GM18861 (cell line): ENCODE measurements around the gene ENTPD7.

Source experiments
- ATAC-seq: cut with Tn5 transposase; IDR thresholded peaks from one replicate; pipeline ENCODE4 v1.9.1; 2021; ENCODE audit not compliant: unreplicated experiment

ENTPD7 gene

DNA sequence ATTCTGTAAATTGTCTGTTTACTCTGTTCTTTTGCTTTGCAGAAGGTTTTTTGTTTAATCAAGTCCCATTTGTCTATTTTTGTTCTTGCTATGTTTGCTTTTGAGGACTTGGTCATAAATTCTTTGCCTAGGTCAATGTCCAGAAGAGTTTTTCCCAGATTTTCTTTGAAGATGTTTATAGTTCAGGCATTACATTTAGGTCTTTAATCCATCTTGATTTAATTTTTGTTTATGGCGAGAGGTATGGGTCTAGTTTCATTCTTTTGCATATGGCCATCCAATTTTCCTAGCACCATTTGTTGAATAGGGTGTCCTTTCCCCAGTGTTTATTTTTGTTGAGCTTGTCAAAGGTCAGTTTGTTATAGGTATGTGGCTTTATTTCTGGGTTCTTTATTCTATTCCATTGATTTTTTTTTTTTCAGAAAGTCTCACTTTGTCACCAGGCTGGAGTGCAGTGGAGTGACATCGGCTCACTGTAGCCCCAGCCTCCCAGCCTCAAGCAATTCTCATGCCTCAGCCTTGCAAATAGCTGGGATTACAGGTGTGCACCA is 11.6 kb upstream of the ENTPD7 start:
- ATAC-seq: no peak

DNA sequence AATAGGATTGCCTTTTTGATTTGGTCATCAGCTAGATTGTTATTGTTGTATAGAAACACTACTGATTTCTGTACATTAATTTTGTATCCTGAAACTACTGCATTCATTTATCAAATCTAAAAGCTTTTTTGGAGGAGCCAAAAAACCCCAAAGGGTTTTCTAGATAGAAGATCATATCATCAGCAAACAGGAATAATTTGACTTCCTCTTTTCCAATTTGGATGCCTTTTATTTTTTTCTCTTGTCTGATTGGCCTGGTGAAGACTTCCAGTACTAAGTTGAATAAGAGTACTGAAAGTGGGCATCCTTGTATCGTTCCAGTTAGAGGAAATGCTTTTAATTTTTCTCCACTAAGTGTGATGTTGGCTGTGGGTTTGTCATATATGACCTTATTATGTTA is 10.6 kb upstream of the ENTPD7 start:
- no peak for ATAC-seq

DNA sequence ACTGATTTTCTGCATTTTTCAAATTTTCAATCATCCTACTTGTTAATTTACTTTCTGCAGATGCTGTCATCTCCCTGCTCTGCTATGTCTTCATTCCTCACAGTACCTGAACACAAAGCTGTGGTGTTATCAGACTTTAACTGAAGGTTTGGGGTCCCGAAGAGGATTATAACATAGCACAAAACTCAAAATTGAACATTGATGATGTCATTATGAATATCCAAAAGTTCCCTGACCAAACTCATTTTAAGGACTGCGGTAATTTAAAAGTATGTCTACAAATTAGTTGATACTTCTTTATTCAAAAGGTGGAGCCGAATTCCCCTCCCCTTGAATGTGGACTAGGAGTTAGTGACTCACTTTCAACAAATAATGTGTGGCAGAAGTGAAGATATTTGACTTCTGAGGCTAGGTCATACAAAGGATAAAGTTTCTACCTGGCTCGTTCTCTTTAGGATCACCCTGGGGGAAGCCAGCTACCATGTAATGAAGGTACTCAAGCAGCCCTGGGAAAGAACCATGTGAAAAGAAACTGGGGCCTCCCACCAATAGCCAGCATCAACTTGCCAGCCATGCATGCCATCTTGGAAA is 6.4 kb upstream of the ENTPD7 start:
- ATAC-seq: no peak

DNA sequence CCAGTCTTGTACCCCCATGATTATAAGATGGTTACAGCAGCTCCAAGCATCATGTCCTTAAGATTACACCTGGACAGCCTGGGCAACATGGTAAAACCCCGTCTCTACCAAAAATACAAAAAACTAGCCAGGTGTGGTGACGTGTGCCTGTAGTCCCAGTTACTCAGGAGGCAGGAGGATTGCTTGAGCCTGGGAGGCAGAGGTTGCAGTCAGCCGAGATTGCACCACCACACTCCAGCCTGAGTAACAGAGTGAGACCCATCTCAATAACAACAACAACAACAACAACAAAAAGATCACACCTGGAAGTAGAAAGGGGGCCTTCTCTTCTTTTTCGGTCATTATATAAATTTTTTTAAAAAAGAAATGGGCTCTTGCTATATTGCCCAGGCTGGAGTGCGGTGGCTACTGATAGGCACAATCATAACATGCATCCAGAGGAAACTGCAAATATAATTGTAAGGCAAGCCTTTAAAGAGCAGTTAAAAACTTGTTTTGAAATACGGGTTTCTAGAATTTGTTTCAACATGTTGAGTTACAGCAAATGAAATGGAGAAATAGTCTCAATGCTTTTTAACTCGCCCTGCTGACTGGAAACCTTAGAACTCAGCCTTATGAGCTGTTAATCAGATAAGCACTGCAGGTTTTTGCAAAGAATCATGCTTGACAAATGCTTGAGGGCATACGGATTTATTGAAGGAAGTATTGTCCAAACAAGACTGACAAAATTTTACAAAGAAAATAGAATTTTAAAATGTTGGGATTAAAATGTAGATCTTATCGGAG is 4.7 kb upstream of the ENTPD7 start:
- ATAC-seq: no peak

DNA sequence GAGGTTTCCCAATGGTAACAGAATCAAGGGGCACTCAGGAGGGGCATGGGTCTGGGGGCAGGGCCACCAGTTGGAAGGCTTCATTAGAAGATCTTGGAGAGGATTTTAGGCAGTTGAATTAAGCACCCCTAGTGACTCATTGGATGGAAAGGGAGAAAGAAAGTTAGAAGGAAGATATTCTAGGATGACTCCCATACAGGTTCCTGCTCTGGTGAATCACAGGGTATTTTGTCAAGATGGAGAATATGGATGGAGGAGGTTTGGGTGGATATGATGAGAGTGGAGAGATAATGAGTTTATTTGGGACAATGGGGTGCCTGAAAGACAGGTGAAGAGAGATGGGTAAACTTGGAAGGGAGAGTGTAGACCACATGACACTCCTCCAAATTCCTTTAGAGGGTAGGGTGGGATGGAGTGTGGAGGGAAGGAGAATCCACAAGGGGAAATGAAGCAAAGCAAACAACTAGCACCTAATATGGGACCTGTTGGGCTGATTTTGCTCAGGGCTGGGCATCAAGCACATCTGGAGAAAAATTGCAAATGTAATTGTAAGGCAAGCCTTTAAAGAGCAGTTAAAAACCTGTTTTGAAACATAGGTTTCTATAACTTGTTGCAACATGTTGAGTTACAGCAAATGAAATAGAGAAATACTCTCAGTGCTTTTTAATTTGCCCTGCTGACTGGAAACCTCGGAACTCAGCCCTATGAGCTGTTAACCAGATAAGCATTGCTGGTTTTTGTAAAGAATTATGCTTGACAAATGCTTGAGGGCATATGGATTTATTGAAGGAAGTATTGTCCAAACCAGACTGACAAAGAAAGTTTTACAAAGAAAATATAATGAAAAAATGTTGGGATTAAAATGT is 2.9 kb upstream of the ENTPD7 start:
- no peak for ATAC-seq

DNA sequence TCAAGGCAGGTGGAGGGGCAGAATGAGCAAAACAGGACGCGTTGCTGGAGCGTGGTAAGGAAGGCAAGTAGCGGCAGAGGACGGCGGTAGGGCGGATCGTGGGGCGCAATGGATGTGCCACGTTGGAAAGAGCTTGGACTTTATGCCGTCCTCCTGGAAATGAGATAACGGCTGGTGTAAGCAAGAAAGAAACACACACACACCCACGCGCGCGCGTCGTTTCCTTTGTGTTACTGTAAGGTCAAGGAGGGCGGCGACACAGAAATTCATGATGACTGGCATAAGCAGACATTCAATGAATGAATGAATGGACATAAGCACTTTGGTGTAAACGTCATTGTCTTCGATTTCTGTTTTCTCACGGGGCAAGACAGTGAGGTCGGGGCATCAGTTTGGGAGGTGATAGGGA is 683 bp upstream of the ENTPD7 start:
- no peak for ATAC-seq

DNA sequence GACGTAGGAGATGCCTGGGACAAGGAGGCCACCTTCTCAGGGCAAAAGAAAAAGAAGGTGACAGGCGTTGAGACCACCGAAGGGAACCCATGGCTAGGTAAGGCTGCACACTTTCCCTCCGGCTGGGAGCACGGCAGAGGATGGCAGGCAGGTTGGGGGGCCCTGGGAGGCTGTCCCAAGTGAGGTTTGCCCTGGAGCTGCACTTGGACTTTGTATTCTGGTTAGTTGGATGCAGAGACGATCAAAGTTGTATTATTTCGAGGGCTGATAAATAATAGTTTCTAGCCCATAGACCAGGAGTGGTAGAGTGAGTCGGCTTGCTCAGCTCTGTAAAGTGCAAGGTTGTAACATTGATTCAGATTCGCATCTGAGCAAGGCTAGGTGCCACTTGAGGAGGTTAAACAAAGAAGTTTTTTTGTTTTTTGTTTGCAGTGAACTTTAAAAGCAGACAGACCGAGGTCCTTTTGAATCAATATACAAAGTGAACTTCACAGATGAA is 608 bp downstream of the ENTPD7 start:
- no peak for ATAC-seq

DNA sequence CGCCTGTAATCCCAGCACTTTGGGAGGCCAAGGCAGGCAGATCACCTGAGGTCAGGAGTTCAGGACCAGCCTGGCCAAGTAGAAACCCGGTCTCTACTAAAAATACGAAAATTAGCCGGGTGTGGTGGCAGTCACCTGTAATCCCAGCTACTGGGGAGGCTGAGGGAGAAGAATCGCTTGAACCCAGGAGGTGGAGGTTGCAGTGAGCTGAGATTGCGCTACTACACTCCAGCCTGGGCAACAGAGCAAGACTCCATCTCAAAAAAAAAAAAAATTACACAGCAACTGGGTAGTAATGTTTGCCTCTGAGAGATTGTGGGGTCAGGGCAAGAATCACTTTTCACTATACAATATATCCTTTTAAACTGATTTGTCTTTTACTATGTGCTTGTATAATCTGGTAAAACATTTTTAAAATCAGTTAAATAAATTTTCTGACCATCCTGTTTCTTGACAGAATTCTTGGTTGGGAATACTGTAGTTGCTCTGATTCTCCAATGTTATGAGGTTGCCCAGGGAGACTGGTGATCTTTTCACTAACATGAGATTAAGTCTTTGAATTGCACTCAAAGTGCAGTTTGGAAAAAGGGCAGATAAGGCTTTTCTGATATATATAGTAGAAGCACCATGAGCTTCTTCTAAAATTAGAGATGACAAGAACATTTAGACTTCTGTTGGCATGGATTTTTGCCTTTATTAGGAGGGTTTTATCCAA is 1.5 kb downstream of the ENTPD7 start:
- no peak for ATAC-seq

DNA sequence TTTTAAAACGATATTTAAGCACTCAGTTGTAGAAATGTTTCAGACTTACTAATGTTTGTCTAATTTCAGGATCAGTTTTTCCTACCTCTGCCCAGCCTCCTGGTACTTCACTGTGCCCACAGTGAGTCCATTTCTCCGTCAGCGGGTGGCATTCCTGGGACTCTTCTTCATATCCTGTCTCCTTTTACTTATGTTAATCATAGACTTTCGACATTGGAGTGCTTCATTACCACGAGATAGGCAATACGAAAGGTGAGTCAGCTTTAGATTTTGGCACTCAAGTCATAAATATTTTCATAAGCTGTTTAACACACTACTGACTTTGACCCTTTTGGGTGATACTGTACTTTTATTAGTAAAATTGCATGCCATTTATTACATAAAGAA is 2.1 kb downstream of the ENTPD7 start:
- no peak for ATAC-seq

DNA sequence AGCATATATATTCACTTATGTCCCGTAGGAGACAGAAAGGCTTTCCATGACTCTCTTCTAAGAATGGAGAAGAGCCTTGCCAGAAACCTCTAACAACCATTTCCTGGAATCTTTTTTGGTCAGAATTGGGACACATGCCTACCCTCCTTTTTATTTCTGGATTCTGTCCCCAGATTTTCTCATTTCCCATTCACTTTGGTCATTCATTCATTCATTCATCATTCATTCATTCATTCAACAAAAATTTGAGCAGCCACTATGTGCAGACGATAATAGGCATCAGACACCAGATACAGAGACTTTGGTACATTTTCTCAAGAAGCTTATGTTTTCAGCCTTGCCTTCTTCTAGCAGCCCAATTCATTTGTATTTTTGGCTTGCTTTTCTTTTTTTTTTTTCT is 6.0 kb downstream of the ENTPD7 start:
- ATAC-seq: no peak

DNA sequence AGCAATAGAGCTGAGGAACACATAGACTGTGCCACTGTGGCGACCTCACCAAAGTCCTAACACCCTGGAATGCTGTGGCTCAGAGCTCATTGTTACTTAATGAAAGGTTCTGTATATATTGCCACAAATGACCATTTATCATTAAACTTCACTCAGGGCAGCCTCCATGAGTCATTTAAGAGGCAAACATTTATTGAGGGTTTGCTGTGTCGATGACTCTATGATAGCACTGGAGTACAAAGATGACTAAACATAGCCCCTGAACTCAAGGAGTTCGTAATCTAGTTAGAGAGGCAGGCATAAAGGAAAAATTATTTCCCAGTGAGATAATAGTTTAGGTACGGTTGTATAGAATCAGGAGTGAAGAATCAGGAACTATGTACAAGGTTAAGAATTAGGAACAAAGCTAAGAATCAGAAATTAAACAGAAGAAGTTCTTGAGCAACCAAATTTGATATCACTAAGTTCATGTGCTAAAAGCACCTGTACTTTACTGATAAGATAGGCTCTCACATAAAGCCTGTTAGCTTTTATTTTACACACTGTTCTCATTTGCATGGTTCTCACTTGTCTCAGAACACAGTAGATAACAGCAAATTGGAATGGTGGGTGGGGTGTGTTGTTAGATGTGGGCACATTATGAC is 7.9 kb downstream of the ENTPD7 start:
- ATAC-seq: no peak

DNA sequence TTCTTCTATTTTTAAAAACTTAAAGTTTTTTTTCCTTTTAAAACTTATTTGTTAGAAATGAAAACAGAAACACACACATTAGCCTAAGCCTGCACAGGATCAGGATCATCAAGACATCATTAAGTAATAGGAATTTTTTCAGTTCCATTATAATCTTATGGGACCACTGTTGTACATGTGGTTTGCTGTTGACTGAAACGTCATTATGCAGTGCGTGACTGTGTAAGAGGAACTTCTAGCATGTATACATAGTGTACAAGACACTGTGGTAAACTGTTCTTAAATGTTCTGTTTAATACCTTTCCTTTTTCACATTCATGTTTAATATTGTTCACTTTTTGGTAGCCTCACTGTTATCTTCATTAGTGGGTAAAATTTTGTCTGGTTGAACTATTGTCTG is 12.1 kb downstream of the ENTPD7 start:
- no peak for ATAC-seq

DNA sequence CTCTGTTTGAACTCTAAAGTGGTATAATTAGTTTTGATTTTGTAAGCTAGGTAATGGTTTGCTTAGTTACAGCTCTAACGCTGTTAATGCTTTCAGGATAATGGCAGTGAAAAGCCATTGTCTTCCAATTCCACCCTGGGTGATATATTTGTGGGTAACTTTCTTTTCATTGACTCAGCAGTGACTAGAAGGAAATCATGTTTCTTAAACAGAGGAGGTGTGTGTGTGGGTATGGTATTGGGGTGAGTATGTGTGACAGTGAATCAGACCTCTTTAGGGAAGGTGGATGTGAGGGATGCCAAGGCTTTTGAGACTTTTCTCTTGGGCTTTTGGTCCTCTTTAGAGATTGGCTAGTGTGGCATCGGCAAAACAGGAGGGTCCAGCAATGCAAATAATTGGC is 13.6 kb downstream of the ENTPD7 start:
- no peak for ATAC-seq

DNA sequence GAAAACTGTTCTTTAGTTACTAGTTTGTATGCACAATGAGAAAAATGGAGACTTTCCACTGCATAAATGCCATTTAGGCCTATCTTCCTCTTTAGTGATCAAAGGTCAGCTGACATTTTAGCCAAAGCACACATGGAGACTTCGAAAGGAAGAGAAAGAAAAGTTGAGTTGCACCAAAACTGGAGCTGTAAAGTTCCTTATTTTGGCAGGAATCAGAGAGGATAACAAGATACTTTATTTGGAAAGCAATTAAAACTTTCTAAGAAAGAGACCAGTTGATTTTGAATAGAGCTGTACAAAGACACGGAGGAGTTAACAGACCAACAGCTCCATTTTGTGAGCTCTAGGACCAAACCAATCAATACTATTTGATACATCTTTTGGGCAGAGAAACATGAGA is 14.2 kb downstream of the ENTPD7 start:
- ATAC-seq: no peak

DNA sequence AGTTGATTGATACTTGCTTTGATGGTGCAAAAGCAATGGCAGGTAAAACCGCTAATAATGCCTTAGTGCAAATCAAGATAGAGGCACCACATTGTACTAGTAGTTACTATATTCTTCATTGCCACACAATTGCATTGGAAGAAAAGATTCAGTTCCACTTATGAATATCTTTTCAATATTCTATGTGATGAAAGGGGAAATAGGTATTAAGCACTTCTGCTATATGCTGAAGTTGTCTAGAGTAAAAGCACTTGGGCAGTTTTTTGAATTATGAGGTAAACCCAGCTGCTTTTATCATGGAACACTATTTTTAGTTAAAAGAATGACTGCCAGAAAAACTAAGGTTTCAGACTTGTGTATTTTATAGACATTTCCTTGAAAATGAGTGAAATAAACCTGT is 15.5 kb downstream of the ENTPD7 start:
- no peak for ATAC-seq

DNA sequence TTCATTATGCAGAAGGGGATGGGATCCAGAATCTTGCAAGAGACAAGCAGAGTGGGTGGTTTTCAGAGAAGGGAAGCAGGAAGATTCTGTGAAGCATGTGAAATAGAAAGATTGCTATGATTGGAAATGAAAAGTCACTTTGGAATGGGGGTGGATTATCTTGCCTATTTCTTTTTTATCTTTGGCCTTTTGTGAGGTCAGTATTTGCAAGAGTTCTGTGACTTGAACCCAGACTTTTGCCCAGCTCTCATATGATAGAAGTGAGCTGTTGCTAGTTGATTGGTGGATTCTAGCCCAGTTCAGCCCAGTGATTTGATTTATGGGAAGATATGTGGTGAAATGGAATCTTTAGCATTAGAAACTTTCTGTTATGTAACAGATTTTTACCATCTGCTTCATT is 17.1 kb downstream of the ENTPD7 start:
- ATAC-seq: no peak

DNA sequence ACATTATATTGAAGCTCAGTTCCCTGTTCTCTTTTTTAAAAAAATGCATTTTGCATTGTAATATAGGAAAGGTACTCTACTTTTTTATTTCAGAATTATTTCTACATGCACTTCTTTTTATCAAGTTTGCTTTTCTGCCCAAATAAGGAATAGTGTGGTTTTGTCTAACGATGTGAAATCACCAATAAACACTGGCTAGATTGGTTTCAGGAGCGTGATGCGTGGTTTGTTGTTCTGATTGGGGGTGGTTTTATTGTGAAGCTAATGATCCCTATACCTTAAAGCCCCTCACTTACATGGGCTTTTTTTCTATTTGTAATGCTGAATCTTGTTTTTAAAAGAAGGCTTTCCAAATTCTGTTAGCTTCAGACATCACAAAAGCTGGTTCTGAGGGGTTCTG is 17.6 kb downstream of the ENTPD7 start:
- ATAC-seq: no peak

DNA sequence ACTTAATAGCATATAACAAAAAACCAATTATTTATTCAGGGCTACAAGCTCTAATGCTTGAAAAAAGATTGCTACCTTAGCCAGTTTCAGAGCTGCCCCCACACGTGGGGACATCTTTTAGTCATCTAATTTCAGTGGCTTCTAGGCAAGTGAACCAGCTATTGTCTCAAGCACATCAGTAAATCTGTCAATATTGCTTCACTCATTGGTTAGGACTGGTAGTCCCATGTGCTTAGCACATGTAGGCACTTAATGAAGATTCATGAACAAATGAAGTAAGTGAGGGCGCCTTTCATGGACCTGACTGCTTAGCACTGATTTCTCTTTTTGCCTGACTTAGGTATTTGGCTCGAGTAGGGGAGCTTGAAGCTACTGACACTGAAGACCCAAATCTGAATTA is 19.6 kb downstream of the ENTPD7 start:
- ATAC-seq: no peak

DNA sequence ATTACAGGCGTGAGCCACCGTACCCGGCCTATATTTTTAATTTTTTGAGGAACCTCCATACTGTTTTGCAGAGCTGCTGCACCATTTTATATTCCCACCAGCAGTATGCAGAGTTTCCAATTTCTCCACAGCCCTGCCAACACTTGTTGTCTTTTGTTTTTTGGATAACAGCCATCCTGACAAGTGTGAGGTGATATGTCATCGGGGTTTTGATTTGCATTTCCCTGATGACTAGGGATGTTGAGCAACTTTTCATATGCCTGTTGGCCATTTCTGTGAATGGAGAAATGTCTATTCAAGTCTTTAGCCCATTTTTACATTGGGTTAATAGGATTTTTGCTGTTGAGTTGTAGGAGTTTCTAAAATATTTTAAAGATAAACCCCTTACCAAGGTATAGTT is 22.2 kb downstream of the ENTPD7 start:
- ATAC-seq: no peak

DNA sequence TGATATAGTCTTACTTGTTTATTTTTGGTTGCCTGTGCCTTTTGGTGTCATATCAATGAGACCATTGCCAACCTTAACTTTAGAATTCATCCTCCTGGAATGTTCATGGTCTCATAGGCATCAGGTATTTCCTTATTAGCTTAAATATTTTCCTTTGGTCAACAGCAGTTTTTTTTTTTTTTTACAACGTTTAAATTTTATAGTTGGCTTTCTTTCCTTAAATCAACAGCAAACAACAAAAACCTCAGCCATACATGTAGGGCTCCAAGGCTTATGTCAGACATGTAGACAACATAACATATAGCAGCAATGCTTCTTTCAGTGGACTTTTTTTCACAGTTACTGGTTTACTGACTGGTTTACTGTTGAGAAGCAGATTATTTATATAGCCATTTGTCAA is 22.7 kb downstream of the ENTPD7 start:
- ATAC-seq: no peak
